Neuronal stem cell (in vitro differentiated cells): ENCODE measurements around the gene RALA.

ENCODE experiments used
- DNase-seq: peaks from one replicate; pipeline ENCODE4 v3.0.0-alpha.2; 2013; ENCODE audit warnings: low spot score
- H2AFZ ChIP-seq: one replicate; pipeline ENCODE4 v1.6.1; 2013; ENCODE audit warnings: mild to moderate bottlenecking, low read length, inconsistent platforms
- H2AK5ac ChIP-seq: 2 replicates; pipeline ENCODE4 v1.6.1; 2013; ENCODE audit warnings: low read depth, mild to moderate bottlenecking, inconsistent platforms, low read length, moderate library complexity, mixed read lengths
- H2BK120ac ChIP-seq: 2 replicates; pipeline ENCODE4 v1.6.1; 2013; ENCODE audit warnings: low read depth, mild to moderate bottlenecking, inconsistent platforms, low read length, moderate library complexity, mixed read lengths
- H2BK12ac ChIP-seq: one replicate; pipeline ENCODE4 v1.6.1; 2013; ENCODE audit warnings: low read length, inconsistent platforms
- H2BK15ac ChIP-seq: 2 replicates; pipeline ENCODE4 v1.6.1; 2013; ENCODE audit warnings: mild to moderate bottlenecking, low read length, inconsistent platforms, mixed read lengths
- H2BK5ac ChIP-seq: one replicate; pipeline ENCODE4 v1.6.1; 2013; ENCODE audit warnings: inconsistent platforms, mild to moderate bottlenecking, low read length, moderate library complexity
- H3K14ac ChIP-seq: one replicate; pipeline ENCODE4 v1.6.1; 2013; ENCODE audit warnings: low read length, inconsistent platforms
- H3K18ac ChIP-seq: 2 replicates; pipeline ENCODE4 v1.6.1; 2013; ENCODE audit warnings: low read length, inconsistent platforms
- H3K23ac ChIP-seq: 2 replicates; pipeline ENCODE4 v1.6.1; 2013; ENCODE audit warnings: low read depth, mild to moderate bottlenecking, mixed read lengths, low read length, inconsistent platforms; ENCODE audit not compliant: poor library complexity
- H3K27ac ChIP-seq: replicated peaks from 3 replicates; pipeline ENCODE4 v1.5.1; 2013; ENCODE audit warnings: low read length, inconsistent platforms
- H3K27me3 ChIP-seq, 3 experiments: 2 replicates each; pipeline ENCODE4 v1.6.1; 2013; ENCODE audit warnings: low read length in 3 of 3, mild to moderate bottlenecking in 2 of 3, inconsistent platforms in 1 of 3, low read depth in 1 of 3, mixed read lengths in 1 of 3, moderate library complexity in 1 of 3; ENCODE audit not compliant: control insufficient read depth in 3 of 3, insufficient read depth in 3 of 3
- H3K36me3 ChIP-seq, 2 donors: replicated peaks in 1 of 2; 2 replicates each; pipeline ENCODE4 v1.6.1; 2013; ENCODE audit warnings: low read length in 2 of 2; ENCODE audit not compliant: control insufficient read depth in 2 of 2, insufficient read depth in 2 of 2
- H3K4ac ChIP-seq: 2 replicates; pipeline ENCODE4 v1.6.1; 2013; ENCODE audit warnings: inconsistent platforms, mild to moderate bottlenecking, low read length, moderate library complexity
- H3K4me1 ChIP-seq, 2 donors: 1 replicate in 1 of 2; 2 replicates in 1 of 2; pipeline ENCODE4 v1.6.1; 2013; ENCODE audit warnings: low read length in 2 of 2, low read depth in 1 of 2; ENCODE audit not compliant: control insufficient read depth in 2 of 2, insufficient read depth in 1 of 2
- H3K4me2 ChIP-seq: one replicate; pipeline ENCODE4 v1.6.1; 2013; ENCODE audit warnings: mild to moderate bottlenecking, low read length, inconsistent platforms; ENCODE audit not compliant: insufficient read depth, poor library complexity, severe bottlenecking
- H3K4me3 ChIP-seq, 2 donors: 2 replicates each; pipeline ENCODE4 v1.5.1; 2013; ENCODE audit warnings: low read length in 2 of 2, mild to moderate bottlenecking in 2 of 2, inconsistent platforms in 1 of 2, moderate library complexity in 1 of 2
- H3K79me1 ChIP-seq: one replicate; pipeline ENCODE4 v1.6.1; 2013; ENCODE audit warnings: low read depth, mild to moderate bottlenecking, inconsistent platforms, low read length, moderate library complexity
- H3K9ac ChIP-seq: one replicate; pipeline ENCODE4 v1.6.1; 2013; ENCODE audit warnings: mild to moderate bottlenecking, low read depth, low read length, inconsistent platforms; ENCODE audit not compliant: poor library complexity
- H3K9me3 ChIP-seq, 2 donors: replicated peaks in 1 of 2; 2 replicates each; pipeline versions ENCODE3 to v1.6.1; 2013; ENCODE audit warnings: low read length in 2 of 2, mild to moderate bottlenecking in 2 of 2, inconsistent platforms in 1 of 2, low read depth in 1 of 2, mixed read lengths in 1 of 2, moderate library complexity in 1 of 2; ENCODE audit not compliant: control insufficient read depth in 2 of 2, insufficient read depth in 1 of 2
- H4K8ac ChIP-seq: one replicate; pipeline ENCODE4 v1.6.1; 2013; ENCODE audit warnings: low read depth, mild to moderate bottlenecking, inconsistent platforms, low read length, moderate library complexity
- H4K91ac ChIP-seq: one replicate; pipeline ENCODE4 v1.6.1; 2013; ENCODE audit warnings: low read length, low read depth, mild to moderate bottlenecking, inconsistent platforms; ENCODE audit not compliant: poor library complexity
- WGBS, 2 donors: extraction: QIAGEN DNeasy Blood & Tissue Kit; methylation state at CpG; one replicate each; pipeline ENCODE4 v1.1.7; 2013; ENCODE audit warnings: missing lambda C conversion rate in 2 of 2, mixed read lengths in 1 of 2; ENCODE audit not compliant: insufficient read length in 2 of 2, insufficient replicate concordance in 1 of 2; ENCODE audit errors: extremely low coverage in 2 of 2; 5-methylcytosine and 5-hydroxymethylcytosine counted together

The RALA gene

GRCh38 chr7:39663263-39663662 is 39.9 kb downstream of the RALA start:
- H3K27me3 ChIP-seq = no peaks in the 10 kb centered on the region
- DNase-seq = no peak
- no peak overlapping the region for H3K14ac ChIP-seq
- H3K4me2 ChIP-seq = no peak overlapping the region
- no peak overlapping the region for H2BK15ac ChIP-seq
- H4K91ac ChIP-seq = no peak overlapping the region
- no peak overlapping the region for H3K4ac ChIP-seq
- H2BK120ac ChIP-seq = no peak overlapping the region
- peaks cover 4 to 5% of the 10 kb centered on the region in 2 donors for H3K4me1 ChIP-seq
- H3K9me3 ChIP-seq = peaks cover 2 to 37% of the 10 kb centered on the region in 2 donors
- no peak overlapping the region for H2AK5ac ChIP-seq
- no peak overlapping the region for H3K27ac ChIP-seq
- H2BK12ac ChIP-seq = no peak overlapping the region
- H2BK5ac ChIP-seq = no peak overlapping the region
- no peak overlapping the region for H3K9ac ChIP-seq
- no peaks in the 10 kb centered on the region for H3K79me1 ChIP-seq
- no peak overlapping the region for H2AFZ ChIP-seq
- no peak overlapping the region for H3K18ac ChIP-seq
- H4K8ac ChIP-seq = no peak overlapping the region
- H3K4me3 ChIP-seq = no peak overlapping the region
- peaks cover 0 to 16% of the 10 kb centered on the region in 2 donors for H3K36me3 ChIP-seq
- no peak overlapping the region for H3K23ac ChIP-seq

GRCh38 chr7:39664057-39664456 is 40.7 kb downstream of the RALA start:
- H4K91ac ChIP-seq = no peak overlapping the region
- H3K14ac ChIP-seq = no peak overlapping the region
- peaks cover 0 to 10% of the 10 kb centered on the region in 2 donors for H3K36me3 ChIP-seq
- H3K18ac ChIP-seq = no peak overlapping the region
- no peak overlapping the region for H3K4ac ChIP-seq
- peaks cover 4 to 5% of the 10 kb centered on the region in 2 donors for H3K4me1 ChIP-seq
- no peak overlapping the region for H3K27ac ChIP-seq
- no peak overlapping the region for H2BK120ac ChIP-seq
- no peak overlapping the region for H2BK15ac ChIP-seq
- H3K79me1 ChIP-seq = no peaks in the 10 kb centered on the region
- DNase-seq = no peak
- H2AK5ac ChIP-seq = no peak overlapping the region
- no CpG with 5 or more reads among the region's 1 CpG for WGBS, 2 donors
- no peaks in the 10 kb centered on the region for H3K27me3 ChIP-seq
- no peak overlapping the region for H3K4me3 ChIP-seq
- no peak overlapping the region for H3K4me2 ChIP-seq
- H3K9ac ChIP-seq = no peak overlapping the region
- no peak overlapping the region for H3K23ac ChIP-seq
- H2BK5ac ChIP-seq = no peak overlapping the region
- H2AFZ ChIP-seq = no peak overlapping the region
- no peak overlapping the region for H4K8ac ChIP-seq
- H2BK12ac ChIP-seq = no peak overlapping the region
- peaks cover 2 to 37% of the 10 kb centered on the region in 2 donors for H3K9me3 ChIP-seq

GRCh38 chr7:39664585-39664984 is 41.2 kb downstream of the RALA start:
- Histone ChIP-seq H4K91ac (no peak overlapping the region), H3K4me3 (no peak overlapping the region), H3K27ac (no peak overlapping the region), H2BK120ac (no peak overlapping the region), H2BK15ac (no peak overlapping the region), H3K4me1 (peaks cover 4 to 5% of the 10 kb centered on the region in 2 donors), H3K4ac (no peak overlapping the region), H2AK5ac (no peak overlapping the region), H3K79me1 (no peaks in the 10 kb centered on the region), H2BK5ac (no peak overlapping the region), H2AFZ (no peak overlapping the region), H3K36me3 (peaks cover 0 to 10% of the 10 kb centered on the region in 2 donors), H3K18ac (no peak overlapping the region), H3K9ac (no peak overlapping the region), H3K27me3 (no peaks in the 10 kb centered on the region), H3K4me2 (no peak overlapping the region), H4K8ac (no peak overlapping the region), H2BK12ac (no peak overlapping the region), H3K9me3 (peaks cover 2 to 37% of the 10 kb centered on the region in 2 donors), H3K23ac (no peak overlapping the region), H3K14ac (no peak overlapping the region)
- no CpG with 5 or more reads among the region's 3 CpGs for WGBS, 2 donors
- DNase-seq = no peak

GRCh38 chr7:39666562-39666961 is 43.2 kb downstream of the RALA start:
- Histone ChIP-seq H4K91ac (no peak overlapping the region), H3K9ac (no peak overlapping the region), H2BK120ac (no peak overlapping the region), H4K8ac (no peak overlapping the region), H2AFZ (no peak overlapping the region), H3K9me3 (peaks cover 2 to 27% of the 10 kb centered on the region in 2 donors), H3K23ac (no peak overlapping the region), H2AK5ac (no peak overlapping the region), H2BK5ac (no peak overlapping the region), H2BK12ac (no peak overlapping the region), H3K27me3 (no peaks in the 10 kb centered on the region), H3K4me2 (no peak overlapping the region), H3K27ac (no peak overlapping the region), H3K4ac (no peak overlapping the region), H3K4me1 (peaks cover 4 to 5% of the 10 kb centered on the region in 2 donors), H3K18ac (no peak overlapping the region), H3K4me3 (no peak overlapping the region), H3K14ac (no peak overlapping the region), H3K79me1 (no peaks in the 10 kb centered on the region), H2BK15ac (no peak overlapping the region), H3K36me3 (peaks cover 0 to 10% of the 10 kb centered on the region in 2 donors)
- peak; percentile 40 for DNase-seq
- no CpG with 5 or more reads among the region's 2 CpGs for WGBS, 2 donors
